Prostate gland (tissue), 2 donors: Measurements from ENCODE around the gene AKR7A2.

Source experiments
- CTCF ChIP-seq, 4 experiments: fragments of 200-600 bp in 2 of 4; fragments of 450-650 bp in 2 of 4; sonication (generic) in 2 of 4; IDR thresholded peaks; 1 replicate in 3 of 4; 2 replicates in 1 of 4; pipeline ENCODE4 v1.5.1; 2016 to 2019; ENCODE audit warnings: antibody characterized with exemption in 4 of 4, mild to moderate bottlenecking in 2 of 4, moderate library complexity in 2 of 4
- POLR2A ChIP-seq: fragments of 450-650 bp; IDR thresholded peaks from one replicate; pipeline ENCODE4 v1.6.1; 2016; ENCODE audit warnings: antibody characterized with exemption, mild to moderate bottlenecking
- POLR2AphosphoS5 ChIP-seq: sonication (generic); formaldehyde crosslinking; IDR thresholded peaks from one replicate; pipeline ENCODE4 v1.6.1; 2017; ENCODE audit warnings: antibody characterized with exemption

GRCh38 chr1:19258353-19258752, 53.6 kb downstream of the AKR7A2 start:
- no peak for TF ChIP-seq CTCF (IDR thresholded peaks at IDR 0.05)
- TF ChIP-seq POLR2A = no peak
- TF ChIP-seq POLR2AphosphoS5 = no peak
